ENCODE measurements around the gene ACOX2. TPM values are rescaled to one million over a fixed set of nuclear protein-coding genes. Genes with fewer than 3 reads are reported as not detected.

Gene ACOX2
- polyA plus RNA-seq (2014; cell fraction: cytosol; rRNA removed) = 0.07 and 0.51 TPM in 2 replicates
- polyA plus RNA-seq (2014; cell fraction: nucleus; rRNA removed) = 0.92 and 3.8 TPM in 2 replicates

GRCh38 chr3:58536501-58537411 is at the start of gene ACOX2:
Gene ACOX2 (minus strand): TSS chr3:58537190. CDS start chr3:58535106, 2,084 bp downstream.
- no peak for DNase-seq (ENCODE audit: low spot score)

GRCh38 chr3:58585994-58586393 is 49.0 kb upstream of the ACOX2 start:
- peak; percentile 26 for DNase-seq (ENCODE audit: low spot score)

- peak; percentile 70 for DNase-seq (ENCODE audit: low spot score)
Measured at GRCh38 chr3:58585005-58585786, 48.2 kb upstream of the ACOX2 start.

GRCh38 chr3:58584690-58585004 is 47.7 kb upstream of the ACOX2 start:
- no peak for DNase-seq (ENCODE audit: low spot score)

GRCh38 chr3:58581328-58582091 is 44.5 kb upstream of the ACOX2 start:
- no peak for DNase-seq (ENCODE audit: low spot score)

GRCh38 chr3:58580826-58581327 is 43.9 kb upstream of the ACOX2 start:
- no peak for DNase-seq (ENCODE audit: low spot score)

GRCh38 chr3:58578873-58579272 is 41.9 kb upstream of the ACOX2 start:
- no peak for DNase-seq (ENCODE audit: low spot score)

- DNase-seq (ENCODE audit: low spot score) = no peak
Measured at GRCh38 chr3:58577269-58577821, 40.4 kb upstream of the ACOX2 start, which contains the start of gene FAM107A. Gene FAM107A (minus strand): TSS chr3:58577391. CDS start chr3:58569860, 7,531 bp downstream.

- no peak for DNase-seq (ENCODE audit: low spot score)
Measured at GRCh38 chr3:58576716-58577115, 39.7 kb upstream of the ACOX2 start.

GRCh38 chr3:58575971-58576652 is 39.1 kb upstream of the ACOX2 start:
- no peak for DNase-seq (ENCODE audit: low spot score)

GRCh38 chr3:58574682-58575081 is 37.7 kb upstream of the ACOX2 start:
- no peak for DNase-seq (ENCODE audit: low spot score)

- no peak for DNase-seq (ENCODE audit: low spot score)
Measured at GRCh38 chr3:58574106-58574505, 37.1 kb upstream of the ACOX2 start.

- no peak for DNase-seq (ENCODE audit: low spot score)
Measured at GRCh38 chr3:58573640-58574039, 36.6 kb upstream of the ACOX2 start.

GRCh38 chr3:58572634-58573230 is 35.7 kb upstream of the ACOX2 start:
- no peak for DNase-seq (ENCODE audit: low spot score)

- no peak for DNase-seq (ENCODE audit: low spot score)
Measured at GRCh38 chr3:58572013-58572633, 35.1 kb upstream of the ACOX2 start.

GRCh38 chr3:58570851-58571250 is 33.9 kb upstream of the ACOX2 start:
- DNase-seq (ENCODE audit: low spot score) = no peak

GRCh38 chr3:58569287-58570001 is 32.5 kb upstream of the ACOX2 start:
- no peak for DNase-seq (ENCODE audit: low spot score)

GRCh38 chr3:58568572-58569286 is 31.7 kb upstream of the ACOX2 start:
- DNase-seq (ENCODE audit: low spot score) = peak; percentile 56

GRCh38 chr3:58567251-58567515 is 30.2 kb upstream of the ACOX2 start:
- no peak for DNase-seq (ENCODE audit: low spot score)

All from SK-N-DZ (cell line).